Lung (tissue), 16 donors: Measurements from ENCODE around the gene PMCH. TPM values are rescaled to one million over a fixed set of nuclear protein-coding genes. Genes with fewer than 3 reads are reported as not detected.
"Not testable (repeated sequence)": the region's sequence is repeated elsewhere in the genome, so short reads cannot be mapped to it uniquely, and the experiment has no call there.

Source experiments
- ATAC-seq: fragments of 200-7000 bp; cut with Tn5 transposase; one replicate; pipeline ENCODE4 v1.9.1; 2020; ENCODE audit warnings: moderate number of reproducible peaks; ENCODE audit not compliant: insufficient read depth, low FRiP score
- DNase-seq, 3 donors: peaks; one replicate each; pipeline ENCODE4 v3.0.0-alpha.2; 2013 to 2017
- H3K27ac ChIP-seq, 2 donors: one replicate each; pipeline ENCODE4 v1.5.1; 2013; ENCODE audit warnings: mild to moderate bottlenecking in 2 of 2, moderate library complexity in 2 of 2, control low read depth in 1 of 2, inconsistent platforms in 1 of 2, low read depth in 1 of 2, low read length in 1 of 2
- H3K27me3 ChIP-seq, 3 donors: one replicate each; pipeline ENCODE4 v1.5.1; 2013; ENCODE audit warnings: low read length in 2 of 3; ENCODE audit not compliant: control insufficient read depth in 3 of 3, insufficient read depth in 3 of 3
- H3K36me3 ChIP-seq, 4 donors: one replicate each; pipeline ENCODE4 v1.5.1; 2013; ENCODE audit warnings: low read length in 4 of 4, mild to moderate bottlenecking in 1 of 4, moderate library complexity in 1 of 4; ENCODE audit not compliant: control insufficient read depth in 4 of 4, insufficient read depth in 4 of 4
- H3K4me1 ChIP-seq, 5 donors: one replicate each; pipeline ENCODE4 v1.5.1; 2013; ENCODE audit warnings: low read length in 5 of 5, mild to moderate bottlenecking in 2 of 5, moderate library complexity in 1 of 5; ENCODE audit not compliant: control insufficient read depth in 5 of 5, insufficient read depth in 5 of 5
- H3K4me3 ChIP-seq: one replicate; pipeline ENCODE4 v1.5.1; 2013; ENCODE audit warnings: mild to moderate bottlenecking, control low read depth, moderate library complexity
- H3K9ac ChIP-seq, 2 donors: one replicate each; pipeline ENCODE4 v1.5.1; 2013; ENCODE audit warnings: low read length in 2 of 2, control low read depth in 1 of 2; ENCODE audit not compliant: insufficient read depth in 1 of 2
- H3K9me3 ChIP-seq, 4 donors: one replicate each; pipeline ENCODE4 v1.5.1; 2013; ENCODE audit warnings: low read length in 3 of 4, mild to moderate bottlenecking in 1 of 4, moderate library complexity in 1 of 4; ENCODE audit not compliant: control insufficient read depth in 4 of 4, insufficient read depth in 3 of 4
- WGBS, 2 donors: extraction: QIAGEN DNeasy Blood & Tissue Kit; methylation state at CpG; one replicate each; pipeline ENCODE4 v1.1.7; 2013; 5-methylcytosine and 5-hydroxymethylcytosine counted together
- long read RNA-seq, 5 donors: transcript quantifications; one replicate each; lab custom pipeline, GENCODE V29; 2026
- polyA plus RNA-seq, 2 donors: library from polyadenylated mRNA; stranded (reverse); fragments of 200-250 nt; gene quantifications; one replicate each; pipeline ENCODE4 v1.2.1, GENCODE V29; 2013
- total RNA-seq, 2 donors: library from RNA; depleted of rRNA in 1 of 2; stranded (reverse); fragments of >200 nt in 1 of 2; gene quantifications; one replicate each; pipeline ENCODE4 v1.2.1, GENCODE V29; 2014 to 2021
- TF ChIP-seq, protein P1 (sequence below): IDR thresholded peaks from 2 replicates; pipeline ENCODE4 v1.5.1; 2012; ENCODE audit warnings: mild to moderate bottlenecking; ENCODE audit errors: control extremely low read depth, extremely low read depth
- donor health status: control.
- donor health status: control.
- donor health status: Bipolar disorder and iron deficiency.
- donor health status: healthy.
- donor health status: DM: yes; HTN: yes; CAD: no.

The PMCH gene, protein sequence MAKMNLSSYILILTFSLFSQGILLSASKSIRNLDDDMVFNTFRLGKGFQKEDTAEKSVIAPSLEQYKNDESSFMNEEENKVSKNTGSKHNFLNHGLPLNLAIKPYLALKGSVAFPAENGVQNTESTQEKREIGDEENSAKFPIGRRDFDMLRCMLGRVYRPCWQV
- not detected for total RNA-seq
- polyA plus RNA-seq = under 1 TPM; 0.16 to 0.29 TPM
- long read RNA-seq, donor 1 = 0 reads
- long read RNA-seq, donor 2 = 0 reads
- long read RNA-seq, donor 3 = 0 reads
- long read RNA-seq, donor 4 = 0 reads
- long read RNA-seq, donor 5, partial matches to known transcripts = 51 of 51 reads
- long read RNA-seq, donor 5, other reads (novel, unspliced or antisense) = 0 of 51 reads

DNA sequence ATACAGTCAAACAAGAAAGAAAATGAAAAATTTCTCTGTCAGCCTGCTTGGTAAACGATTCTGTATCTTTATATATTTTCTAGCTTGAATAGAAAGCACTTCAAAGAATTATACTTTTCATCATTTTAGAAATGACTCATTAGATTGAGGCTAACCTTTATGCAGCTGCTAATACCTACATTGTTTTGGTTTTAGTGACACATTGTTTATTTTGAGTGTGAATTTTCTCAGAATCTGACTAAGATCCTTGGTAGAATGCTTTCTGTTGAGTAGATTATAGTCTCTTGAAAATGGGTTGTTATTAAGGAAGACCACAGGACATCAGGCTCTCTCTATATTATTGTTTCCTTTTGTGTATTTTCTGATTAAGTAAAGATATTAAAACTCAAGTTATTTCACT is at the start of gene PMCH:
Gene PMCH (minus strand): TSS at position 45 of the 400 bp plus-strand sequence. CDS start 63 bp downstream, outside the sequence.
- Histone ChIP-seq H3K36me3 (no peaks in the 10 kb centered on the region), H3K27ac (no peak within 1 kb of the TSS), H3K27me3 (no peaks in the 10 kb centered on the region), H3K9ac (no peak within 1 kb of the TSS), H3K9me3 (no peaks in the 10 kb centered on the region), H3K4me1 (no peaks in the 10 kb centered on the region), H3K4me3 (no peak within 1 kb of the TSS)
- DNase-seq (no peak), ATAC-seq (no peak)
- TF ChIP-seq, protein P1, sequence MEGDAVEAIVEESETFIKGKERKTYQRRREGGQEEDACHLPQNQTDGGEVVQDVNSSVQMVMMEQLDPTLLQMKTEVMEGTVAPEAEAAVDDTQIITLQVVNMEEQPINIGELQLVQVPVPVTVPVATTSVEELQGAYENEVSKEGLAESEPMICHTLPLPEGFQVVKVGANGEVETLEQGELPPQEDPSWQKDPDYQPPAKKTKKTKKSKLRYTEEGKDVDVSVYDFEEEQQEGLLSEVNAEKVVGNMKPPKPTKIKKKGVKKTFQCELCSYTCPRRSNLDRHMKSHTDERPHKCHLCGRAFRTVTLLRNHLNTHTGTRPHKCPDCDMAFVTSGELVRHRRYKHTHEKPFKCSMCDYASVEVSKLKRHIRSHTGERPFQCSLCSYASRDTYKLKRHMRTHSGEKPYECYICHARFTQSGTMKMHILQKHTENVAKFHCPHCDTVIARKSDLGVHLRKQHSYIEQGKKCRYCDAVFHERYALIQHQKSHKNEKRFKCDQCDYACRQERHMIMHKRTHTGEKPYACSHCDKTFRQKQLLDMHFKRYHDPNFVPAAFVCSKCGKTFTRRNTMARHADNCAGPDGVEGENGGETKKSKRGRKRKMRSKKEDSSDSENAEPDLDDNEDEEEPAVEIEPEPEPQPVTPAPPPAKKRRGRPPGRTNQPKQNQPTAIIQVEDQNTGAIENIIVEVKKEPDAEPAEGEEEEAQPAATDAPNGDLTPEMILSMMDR = no peak
- 57 to 86% methylated on average over 1 of the region's 1 CpG for WGBS, 2 donors

DNA sequence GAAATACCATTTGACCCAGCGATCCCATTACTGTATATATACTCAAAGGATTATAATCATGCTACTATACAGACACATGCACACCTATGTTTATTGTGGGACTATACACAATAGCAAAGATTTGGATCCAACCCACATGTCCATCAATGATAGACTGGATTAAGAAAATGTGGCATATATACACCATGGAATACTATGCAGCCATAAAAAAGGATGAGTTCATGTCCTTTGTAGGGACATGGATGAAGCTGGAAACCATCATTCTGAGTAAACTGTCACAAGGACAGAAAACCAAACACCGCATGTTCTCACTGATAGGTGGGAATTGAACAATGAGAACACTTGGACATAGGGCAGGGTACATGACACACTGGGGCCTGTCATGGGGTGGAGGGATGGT is 43.2 kb upstream of the PMCH start:
- H3K4me1 ChIP-seq, H3K27me3 ChIP-seq, H3K36me3 ChIP-seq, H3K9me3 ChIP-seq, DNase-seq, H3K4me3 ChIP-seq, ATAC-seq, H3K9ac ChIP-seq, H3K27ac ChIP-seq: not testable (repeated sequence)
- 95 to 96% methylated on average over 2 of the region's 2 CpGs for WGBS, 2 donors

DNA sequence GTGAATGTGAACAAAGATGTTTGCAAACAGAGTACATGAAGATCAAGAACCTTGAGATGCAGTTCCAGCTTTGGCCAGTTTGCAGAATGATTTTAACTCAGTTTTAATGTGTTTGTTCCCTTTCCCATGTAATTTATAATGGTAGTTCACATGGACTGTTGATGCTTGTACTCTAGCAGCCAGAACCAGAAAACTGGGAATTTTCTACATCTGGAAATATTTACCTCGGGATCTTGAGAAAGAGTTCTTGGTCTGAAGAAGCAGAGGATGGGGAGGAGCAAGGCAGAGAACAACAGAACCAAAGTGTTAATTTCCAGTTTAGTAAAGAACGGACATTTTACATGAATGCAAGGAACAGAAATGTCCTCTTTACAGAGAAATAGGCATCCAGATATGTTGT is 37.0 kb upstream of the PMCH start:
- Histone ChIP-seq H3K36me3 (no peaks in the 10 kb centered on the region), H3K4me1 (peaks cover 0 to 9% (median 0%) of the 10 kb centered on the region in 5 donors), H3K27ac (no peak overlapping the region), H3K9ac (no peak overlapping the region), H3K27me3 (no peaks in the 10 kb centered on the region), H3K4me3 (no peak overlapping the region), H3K9me3 (no peaks in the 10 kb centered on the region)
- TF ChIP-seq, protein P1 = no peak
- 78 to 83% methylated on average over 2 of the region's 2 CpGs for WGBS, 2 donors
- ATAC-seq (no peak), DNase-seq (no peak)

DNA sequence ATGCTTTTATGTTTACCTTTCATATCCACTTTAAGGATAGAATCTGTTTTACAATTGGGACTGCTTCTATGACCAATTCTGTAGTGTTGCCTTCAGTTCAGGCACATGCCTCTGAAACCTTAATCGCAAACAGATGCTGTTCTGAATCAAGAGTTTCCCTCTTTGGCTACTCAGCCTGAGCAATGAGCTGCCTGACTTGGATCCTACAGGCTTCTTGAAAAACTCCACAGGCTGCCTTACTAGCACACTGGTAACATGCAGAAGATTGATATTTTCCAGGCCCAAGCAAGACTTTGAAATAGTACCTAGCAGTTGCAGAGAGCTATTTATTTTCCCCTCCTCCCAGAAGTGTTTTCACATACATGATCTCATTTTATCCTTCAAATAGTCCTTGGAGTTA is 34.8 kb upstream of the PMCH start:
- H3K27ac ChIP-seq = no peak overlapping the region
- ATAC-seq = no peak
- 71 to 76% methylated on average over 1 of the region's 1 CpG for WGBS, 2 donors

More for the DNA sequence above, 34.8 kb upstream of the PMCH start:
- Histone ChIP-seq H3K27me3 (no peaks in the 10 kb centered on the region), H3K9ac (no peak overlapping the region), H3K4me1 (peaks cover 0 to 9% (median 0%) of the 10 kb centered on the region in 5 donors), H3K4me3 (no peak overlapping the region), H3K36me3 (no peaks in the 10 kb centered on the region), H3K9me3 (no peaks in the 10 kb centered on the region)
- DNase-seq = peak in 2 of 3 donors; percentile 19 to 44
- TF ChIP-seq, protein P1 = no peak
